ENCODE data around the gene ERVFRD-1.
"Not testable (repeated sequence)": the region's sequence is repeated elsewhere in the genome, so short reads cannot be mapped to it uniquely, and the experiment has no call there.

ERVFRD-1 gene

GRCh38 chr6:11087141-11087812, 24.2 kb downstream of the ERVFRD-1 start:
- DNase-seq, result not testable (repeated sequence)

GRCh38 chr6:11085758-11086435, 25.6 kb downstream of the ERVFRD-1 start:
- DNase-seq, result no peak

GRCh38 chr6:11083956-11084355, 27.6 kb downstream of the ERVFRD-1 start:
- DNase-seq, result no peak

- DNase-seq, result no peak
Observed at GRCh38 chr6:11083491-11083890, 28.0 kb downstream of the ERVFRD-1 start.

- DNase-seq, result no peak
Observed at GRCh38 chr6:11080296-11080695, 31.2 kb downstream of the ERVFRD-1 start.

GRCh38 chr6:11078266-11078665, 33.3 kb downstream of the ERVFRD-1 start:
- no peak for DNase-seq

- no peak for DNase-seq
Observed at GRCh38 chr6:11076540-11076939, 35.0 kb downstream of the ERVFRD-1 start.

- no peak for DNase-seq
Observed at GRCh38 chr6:11072101-11072500, 39.4 kb downstream of the ERVFRD-1 start.

- DNase-seq, result no peak
Observed at GRCh38 chr6:11069760-11070159, 41.8 kb downstream of the ERVFRD-1 start.

- DNase-seq, result no peak
Observed at GRCh38 chr6:11067348-11067747, 44.2 kb downstream of the ERVFRD-1 start.

- DNase-seq, result no peak
Observed at GRCh38 chr6:11066505-11067347, 44.8 kb downstream of the ERVFRD-1 start.

GRCh38 chr6:11065436-11066202, 45.9 kb downstream of the ERVFRD-1 start:
- DNase-seq, result no peak

GRCh38 chr6:11064836-11065235, 46.7 kb downstream of the ERVFRD-1 start:
- no peak for DNase-seq

GRCh38 chr6:11062715-11063114, 48.8 kb downstream of the ERVFRD-1 start:
- DNase-seq, result no peak

GRCh38 chr6:11062083-11062482, 49.4 kb downstream of the ERVFRD-1 start:
- no peak for DNase-seq

GRCh38 chr6:11058406-11058805, 53.1 kb downstream of the ERVFRD-1 start:
- DNase-seq, result no peak

- no peak for DNase-seq
Observed at GRCh38 chr6:11056871-11057270, 54.7 kb downstream of the ERVFRD-1 start.

GRCh38 chr6:11055127-11055627, 56.3 kb downstream of the ERVFRD-1 start:
- DNase-seq, result no peak

GRCh38 chr6:11054722-11055121, 56.8 kb downstream of the ERVFRD-1 start:
- no peak for DNase-seq

GRCh38 chr6:11053307-11053706, 58.2 kb downstream of the ERVFRD-1 start:
- no peak for DNase-seq

All from NCI-H526 treated with DMSO at 0.1 percent for 48 hours (cell line).